IMR-90 (cell line): ENCODE results near the gene CYSTM1. TPM values are rescaled to one million over a fixed set of nuclear protein-coding genes. Genes with fewer than 3 reads are reported as not detected.

Experiments
- ATAC-seq: fragments of 200-7000 bp; cut with Tn5 transposase; 2 replicates; pipeline ENCODE4 v1.9.1; 2020; ENCODE audit warnings: low read depth, mild to moderate bottlenecking, moderate library complexity
- BruUV-seq: library from RNA; stranded (reverse); fragments of 400-500 nt; replicated peaks from 2 replicates; lab custom pipeline; 2021; lab: Mats Ljungman, UMichigan
- CTCF ChIA-PET: fragments of 300-600 bp; formaldehyde crosslinking; extraction: SDS; loops from one replicate; lab custom pipeline; 2021; ENCODE audit warnings: antibody characterized with exemption; lab: Yijun Ruan, JAX
- POLR2A ChIA-PET: fragments of 300-600 bp; sonication (Branson Sonifier 250); formaldehyde crosslinking; loops from one replicate; lab custom pipeline; 2022; ENCODE audit warnings: antibody characterized with exemption; ENCODE audit not compliant: unreplicated experiment; lab: Charles Lee
- DNase-seq: peaks from one replicate; pipeline ENCODE4 v3.0.0; 2013
- H2AFZ ChIP-seq: replicated peaks from 2 replicates; pipeline ENCODE3; 2013; ENCODE audit warnings: low read length, mild to moderate bottlenecking; ENCODE audit not compliant: poor library complexity
- H2AK5ac ChIP-seq: 2 replicates; pipeline ENCODE4 v1.6.1; 2013; ENCODE audit warnings: low read depth, low read length, inconsistent platforms
- H2AK9ac ChIP-seq: replicated peaks from 2 replicates; pipeline ENCODE3; 2013; ENCODE audit warnings: mild to moderate bottlenecking, low read depth, low read length, moderate library complexity; ENCODE audit not compliant: poor library complexity
- H2BK120ac ChIP-seq: 2 replicates; pipeline ENCODE4 v1.6.1; 2013; ENCODE audit warnings: low read depth, low read length, inconsistent platforms
- H2BK15ac ChIP-seq: 3 replicates; pipeline ENCODE4 v1.6.1; 2013; ENCODE audit warnings: low read depth, low read length, inconsistent platforms
- H2BK20ac ChIP-seq: 2 replicates; pipeline ENCODE4 v1.6.1; 2013; ENCODE audit warnings: low read depth, mild to moderate bottlenecking, inconsistent platforms, low read length, moderate library complexity
- H2BK5ac ChIP-seq: 2 replicates; pipeline ENCODE4 v1.6.1; 2013; ENCODE audit warnings: mild to moderate bottlenecking, low read depth, low read length, inconsistent platforms; ENCODE audit not compliant: poor library complexity, severe bottlenecking
- H3K14ac ChIP-seq: replicated peaks from 2 replicates; pipeline ENCODE4 v1.6.1; 2013; ENCODE audit warnings: low read depth, low read length, inconsistent platforms
- H3K18ac ChIP-seq: 2 replicates; pipeline ENCODE4 v1.6.1; 2013; ENCODE audit warnings: low read depth, low read length, control low read depth
- H3K23ac ChIP-seq: 2 replicates; pipeline ENCODE4 v1.6.1; 2013; ENCODE audit warnings: low read depth, low read length, inconsistent platforms
- H3K27ac ChIP-seq: 2 replicates; pipeline ENCODE4 v1.5.1; 2013; ENCODE audit warnings: mild to moderate bottlenecking, control low read depth, low read length; ENCODE audit not compliant: insufficient read depth
- H3K27me3 ChIP-seq: 2 replicates; pipeline ENCODE4 v1.6.1; 2013; ENCODE audit warnings: low read length; ENCODE audit not compliant: control insufficient read depth, insufficient read depth
- H3K36me3 ChIP-seq: 2 replicates; pipeline ENCODE4 v1.6.1; 2013; ENCODE audit warnings: low read length, mixed read lengths; ENCODE audit not compliant: control insufficient read depth, insufficient read depth
- H3K4ac ChIP-seq: 2 replicates; pipeline ENCODE4 v1.6.1; 2013; ENCODE audit warnings: low read depth, low read length, inconsistent platforms
- H3K4me1 ChIP-seq: 2 replicates; pipeline ENCODE4 v1.6.1; 2013; ENCODE audit warnings: low read length, mixed read lengths; ENCODE audit not compliant: control insufficient read depth, insufficient read depth
- H3K4me2 ChIP-seq: 2 replicates; pipeline ENCODE4 v1.6.1; 2013; ENCODE audit warnings: low read depth, mild to moderate bottlenecking, control low read depth, low read length, moderate library complexity
- H3K4me3 ChIP-seq: 2 replicates; pipeline ENCODE4 v1.5.1; 2013; ENCODE audit warnings: low read depth, mild to moderate bottlenecking, control low read depth, low read length, moderate library complexity; ENCODE audit not compliant: insufficient read depth
- H3K56ac ChIP-seq: 2 replicates; pipeline ENCODE4 v1.6.1; 2013; ENCODE audit warnings: low read length, inconsistent platforms; ENCODE audit not compliant: insufficient read depth; ENCODE audit errors: extremely low read depth
- H3K79me1 ChIP-seq, 2 experiments: 2 replicates each; pipeline ENCODE4 v1.6.1; 2013; ENCODE audit warnings: low read length in 2 of 2, inconsistent platforms in 1 of 2, low read depth in 1 of 2
- H3K9ac ChIP-seq: 2 replicates; pipeline ENCODE4 v1.6.1; 2013; ENCODE audit warnings: low read depth, low read length, control low read depth
- H3K9me1 ChIP-seq: 2 replicates; pipeline ENCODE4 v1.6.1; 2013; ENCODE audit warnings: low read length, inconsistent platforms; ENCODE audit not compliant: insufficient read depth
- H3K9me3 ChIP-seq: 2 replicates; pipeline ENCODE4 v1.6.1; 2013; ENCODE audit warnings: low read length; ENCODE audit not compliant: control insufficient read depth, insufficient read depth
- H4K20me1 ChIP-seq: 2 replicates; pipeline ENCODE4 v1.6.1; 2013; ENCODE audit warnings: low read length, inconsistent platforms; ENCODE audit not compliant: insufficient read depth
- H4K5ac ChIP-seq: 2 replicates; pipeline ENCODE4 v1.6.1; 2013; ENCODE audit warnings: mild to moderate bottlenecking, low read depth, low read length, control low read depth
- H4K8ac ChIP-seq, 2 experiments: 2 replicates each; pipeline ENCODE4 v1.6.1; 2013; ENCODE audit warnings: low read depth in 2 of 2, low read length in 2 of 2, control low read depth in 1 of 2, inconsistent platforms in 1 of 2
- H4K91ac ChIP-seq: 2 replicates; pipeline ENCODE4 v1.6.1; 2013; ENCODE audit warnings: low read depth, low read length, inconsistent platforms; ENCODE audit not compliant: insufficient read depth
- BHLHE40 ChIP-seq: fragments of 150-350 bp; IDR thresholded peaks from 2 replicates; pipeline ENCODE4 v1.6.1; 2016; ENCODE audit warnings: mild to moderate bottlenecking, low read depth, low read length
- CEBPB ChIP-seq: IDR thresholded peaks from 2 replicates; pipeline ENCODE4 v1.6.1; 2012; ENCODE audit warnings: low read depth, low read length, improper control_type of control experiment
- CHD1 ChIP-seq: IDR thresholded peaks from 2 replicates; pipeline ENCODE4 v1.6.1; 2012; ENCODE audit warnings: low read depth, low read length, improper control_type of control experiment
- FOS ChIP-seq: fragments of 150-350 bp; IDR thresholded peaks from 2 replicates; pipeline ENCODE4 v1.6.1; 2016; ENCODE audit warnings: low read depth, low read length
- MAFK ChIP-seq: IDR thresholded peaks from 2 replicates; pipeline ENCODE4 v1.6.1; 2012; ENCODE audit warnings: low read depth, low read length, improper control_type of control experiment
- MAZ ChIP-seq: IDR thresholded peaks from 2 replicates; pipeline ENCODE4 v1.6.1; 2012; ENCODE audit warnings: low read depth, mild to moderate bottlenecking, low read length, improper control_type of control experiment, moderate library complexity, borderline replicate concordance
- MXI1 ChIP-seq: IDR thresholded peaks from 2 replicates; pipeline ENCODE4 v1.6.1; 2012; ENCODE audit warnings: low read depth, mild to moderate bottlenecking, low read length, moderate library complexity, borderline replicate concordance
- NFE2L2 ChIP-seq: fragments of 150-350 bp; IDR thresholded peaks from 2 replicates; pipeline ENCODE4 v1.6.1; 2016; ENCODE audit warnings: low read depth, mild to moderate bottlenecking, low read length
- POLR2A ChIP-seq: IDR thresholded peaks from 2 replicates; pipeline ENCODE4 v1.6.1; 2012; ENCODE audit warnings: mild to moderate bottlenecking, low read depth, low read length
- RAD21 ChIP-seq: IDR thresholded peaks from 2 replicates; pipeline ENCODE4 v1.6.1; 2012; ENCODE audit warnings: low read length, improper control_type of control experiment
- RCOR1 ChIP-seq: IDR thresholded peaks from 2 replicates; pipeline ENCODE4 v1.6.1; 2012; ENCODE audit warnings: mild to moderate bottlenecking, low read length, improper control_type of control experiment; ENCODE audit not compliant: insufficient replicate concordance
- RFX5 ChIP-seq: IDR thresholded peaks from 2 replicates; pipeline ENCODE4 v1.8.0; 2012; ENCODE audit warnings: low read depth, mild to moderate bottlenecking, low read length, moderate library complexity
- SMC3 ChIP-seq: fragments of 150-350 bp; IDR thresholded peaks from 2 replicates; pipeline ENCODE4 v1.6.1; 2016; ENCODE audit warnings: low read depth, mild to moderate bottlenecking, antibody characterized with exemption, low read length, moderate library complexity
- WGBS, 2 experiments: methylation state at CpG; one replicate each; pipeline versions ENCODE4 v1.1.5 to v1.1.7; 2013; ENCODE audit warnings: missing lambda C conversion rate in 2 of 2; ENCODE audit not compliant: insufficient read length in 1 of 2; ENCODE audit errors: extremely low coverage in 2 of 2; 5-methylcytosine and 5-hydroxymethylcytosine counted together
- dilution Hi-C: fragments of 300-500 bp; cut with HindIII; formaldehyde crosslinking; loops from one replicate; pipeline ENCODE4 v1.14.3; 2018; ENCODE audit warnings: low sequenced_read_pairs; ENCODE audit not compliant: unreplicated experiment
- in situ Hi-C: fragments of 300-500 bp; cut with MboI; formaldehyde crosslinking; loops from 3 replicates; pipeline ENCODE4 v1.14.3; 2019; ENCODE audit warnings: low sequenced_read_pairs, inconsistent platforms, mixed read lengths
- intact Hi-C: fragments of 100-400 bp; cut with micrococcal nuclease; formaldehyde crosslinking; loops from 2 replicates; pipeline ENCODE4 v1.10.0; 2022
- polyA plus RNA-seq, 3 experiments: library from polyadenylated mRNA; depleted of rRNA; stranded (reverse); fragments of >200 nt; gene quantifications; 2 replicates each; pipeline ENCODE4 v1.2.3, GENCODE V29; 2012; ENCODE audit warnings: low replicate concordance in 1 of 3
- total RNA-seq: library from RNA; depleted of rRNA; stranded (reverse); fragments of >200 nt; gene quantifications from 2 replicates; pipeline ENCODE4 v1.2.3, GENCODE V29; 2012
- TF ChIP-seq, protein P1 (sequence below): fragments of 150-350 bp; IDR thresholded peaks from 2 replicates; pipeline ENCODE4 v1.6.1; 2017; ENCODE audit warnings: mild to moderate bottlenecking, antibody characterized with exemption, low read length, low read depth

Gene CYSTM1
- total and polyA plus RNA-seq, 2 of the 4 experiments (the other 2 are of a cell fraction): 7.3 to 15.0 TPM

DNA sequence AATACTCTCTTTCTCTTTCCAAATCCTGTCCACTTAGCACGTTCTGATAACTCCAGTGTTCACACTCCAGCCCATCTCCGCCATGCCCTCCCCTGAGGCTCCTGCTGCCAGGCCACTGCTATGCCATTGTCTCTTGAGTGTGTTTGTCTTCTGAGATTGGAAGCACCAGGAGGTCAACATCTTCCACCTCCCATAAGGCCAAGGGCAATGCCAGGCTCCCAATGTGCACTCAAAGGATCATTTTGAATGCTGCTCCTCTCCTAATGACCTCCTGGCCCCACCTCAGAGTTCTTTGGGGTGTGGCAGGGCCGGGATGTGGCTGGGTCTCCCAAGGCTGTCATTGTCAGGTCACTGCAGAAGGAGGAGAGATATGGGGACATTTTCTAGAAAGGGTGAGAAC is 29.7 kb upstream of the CYSTM1 start (continued):
- TF ChIP-seq, protein P1, sequence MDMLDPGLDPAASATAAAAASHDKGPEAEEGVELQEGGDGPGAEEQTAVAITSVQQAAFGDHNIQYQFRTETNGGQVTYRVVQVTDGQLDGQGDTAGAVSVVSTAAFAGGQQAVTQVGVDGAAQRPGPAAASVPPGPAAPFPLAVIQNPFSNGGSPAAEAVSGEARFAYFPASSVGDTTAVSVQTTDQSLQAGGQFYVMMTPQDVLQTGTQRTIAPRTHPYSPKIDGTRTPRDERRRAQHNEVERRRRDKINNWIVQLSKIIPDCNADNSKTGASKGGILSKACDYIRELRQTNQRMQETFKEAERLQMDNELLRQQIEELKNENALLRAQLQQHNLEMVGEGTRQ: no peak
- TF ChIP-seq CHD1: no peak

DNA sequence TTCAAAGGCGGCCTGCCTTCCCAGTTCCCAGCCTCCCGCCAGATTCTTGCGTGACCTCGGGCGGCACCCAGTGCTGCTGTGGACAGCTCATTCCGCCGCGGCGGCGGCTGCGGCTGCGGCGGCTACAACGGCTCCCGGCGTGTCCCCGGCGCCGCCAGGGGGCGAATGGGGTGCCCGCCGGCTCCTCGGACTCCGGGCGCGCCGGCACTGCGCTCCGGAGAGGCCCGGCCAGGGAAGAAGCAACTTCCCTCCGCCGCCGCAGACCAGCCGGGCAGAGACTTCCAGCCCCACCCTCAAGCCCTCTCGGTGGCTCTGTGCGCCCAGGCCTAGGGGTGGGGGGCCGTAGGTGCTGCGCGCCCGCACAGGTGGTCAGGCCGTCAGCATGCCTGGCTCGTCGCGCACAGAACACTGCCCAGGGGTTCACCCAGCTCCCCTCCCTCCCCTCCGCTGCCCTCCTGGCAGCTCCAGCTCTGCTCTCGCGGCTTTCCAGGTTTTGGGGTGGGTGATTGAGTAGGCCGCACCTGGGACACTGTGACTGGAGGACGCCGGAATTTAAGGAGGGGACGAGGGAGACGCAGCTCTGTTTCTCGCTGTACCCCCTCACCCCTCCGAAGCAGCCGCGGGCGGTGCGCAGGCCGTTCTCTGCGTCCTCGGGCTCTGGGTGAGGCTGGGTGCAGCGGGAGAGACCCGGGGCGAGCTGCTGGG is 29.0 kb upstream of the CYSTM1 start:
- Histone ChIP-seq H3K36me3 (no peaks in the 10 kb centered on the region), H3K56ac (no peak overlapping the region), H3K4me2 (peak overlapping the region; percentile 86; the same call in 1 of the 2 replicates), H2AFZ (peak overlapping the region; percentile 88), H4K20me1 (peaks cover 62% of the 10 kb centered on the region), H3K23ac (no peak overlapping the region), H3K4me3 (peak overlapping the region; percentile 36), H3K14ac (no peak overlapping the region), H2BK15ac (no peak overlapping the region), H3K79me1 (peaks cover 14 to 47% of the 10 kb centered on the region in 2 experiments; a peak in 3 of 4 replicates), H2BK120ac (no peak overlapping the region), H3K27ac (no peak overlapping the region), H3K27me3 (no peaks in the 10 kb centered on the region; the same call in 1 of the 2 replicates), H3K4ac (no peak overlapping the region), H2BK20ac (no peak overlapping the region), H3K9me3 (no peaks in the 10 kb centered on the region), H4K8ac (no peak overlapping the region), H2AK9ac (no peak overlapping the region), H3K9ac (no peak overlapping the region), H4K5ac (no peak overlapping the region), H4K91ac (no peak overlapping the region), H2AK5ac (no peak overlapping the region), H2BK5ac (no peak overlapping the region), H3K9me1 (peaks cover 7% of the 10 kb centered on the region; the same call in 1 of the 2 replicates), H3K4me1 (no peaks in the 10 kb centered on the region; the same call in 1 of the 2 replicates), H3K18ac (no peak overlapping the region)
- CTCF ChIA-PET: interaction anchor here (0.5 to 3.1 kb wide), 18 partner anchors 9 to 530 kb away, joined by 3 to 31 read pairs (median 4); no protein-coding TSS in a partner anchor
- dilution Hi-C loops (no loop called here), in situ Hi-C loops (no loop called here), intact Hi-C loops (loop anchor here (1.0 kb wide), 3 partner anchors 11 to 39 kb away; partner anchors contain the start of gene PURA)
- ATAC-seq (peak; percentile 96), DNase-seq (peak; percentile 66)
- no TSS peak for BruUV-seq
- WGBS, 2 experiments: 0% methylated on average over 20 of the region's 64 CpGs; no CpG with 5 or more reads in 1 of the 2 experiments
- POLR2A ChIA-PET: no interaction called here
- TF ChIP-seq MAZ: no peak
- TF ChIP-seq CEBPB: no peak
- TF ChIP-seq POLR2A: no peak
- no peak for TF ChIP-seq FOS
- no peak for TF ChIP-seq NFE2L2
- TF ChIP-seq, protein P1: no peak
- no peak for TF ChIP-seq RFX5
- peak; percentile 22 for TF ChIP-seq RCOR1
- no peak for TF ChIP-seq CHD1
- peak; percentile 73 for TF ChIP-seq MXI1
- TF ChIP-seq RAD21: peak; percentile 54
- TF ChIP-seq MAFK: no peak
- TF ChIP-seq SMC3: peak; percentile 66
- TF ChIP-seq BHLHE40: no peak
